NOMO-1 treated with DMSO at 0.1 percent for 48 hours (cell line): ENCODE measurements around the gene GLI2.

ENCODE experiments used
- DNase-seq: peaks from one replicate; lab custom pipeline; 2025; ENCODE audit not compliant: unreplicated experiment; lab: John Stamatoyannopoulos, UW

Gene GLI2

DNA sequence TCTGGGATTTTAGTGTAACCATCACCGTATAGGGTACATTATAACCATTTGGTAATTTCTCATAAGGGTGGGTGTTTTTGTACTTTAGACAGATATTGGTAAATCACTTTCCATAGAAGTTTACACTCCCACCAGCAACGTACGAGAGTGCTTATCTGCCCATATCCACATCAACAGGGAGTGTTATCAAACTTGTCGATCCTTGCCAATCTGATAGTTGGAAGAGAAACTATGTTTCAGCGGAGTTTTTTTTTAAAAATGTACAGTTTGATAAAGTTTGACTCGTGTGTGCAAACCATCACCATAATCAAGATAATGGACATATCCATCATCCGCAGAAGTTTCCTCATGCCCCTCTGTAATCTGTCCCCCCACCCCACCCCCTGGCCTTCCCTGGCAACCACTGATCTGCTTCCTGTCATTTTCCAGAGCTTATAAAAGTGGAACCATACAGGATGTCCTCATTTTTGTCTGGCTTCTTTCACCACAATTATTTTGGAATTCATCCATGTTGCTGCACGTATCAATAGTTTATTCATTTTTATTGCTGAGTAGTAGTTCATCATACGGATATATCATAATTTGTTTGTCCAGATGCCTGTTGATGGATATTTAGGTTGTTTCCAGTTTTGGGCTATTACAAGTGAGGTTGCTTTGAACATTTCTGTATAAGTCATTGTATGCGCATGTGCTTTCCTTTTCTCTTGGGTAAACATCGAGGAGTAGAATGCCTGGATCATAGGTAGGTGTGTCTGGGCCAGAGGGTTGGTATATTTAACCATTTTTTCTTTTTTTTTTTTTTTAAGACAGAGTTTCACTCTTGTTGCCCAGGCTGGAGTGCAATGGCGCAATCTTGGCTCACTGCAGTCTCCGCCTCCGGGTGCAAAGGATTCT lies 18.6 kb downstream of the GLI2 start:
- no peak for DNase-seq

DNA sequence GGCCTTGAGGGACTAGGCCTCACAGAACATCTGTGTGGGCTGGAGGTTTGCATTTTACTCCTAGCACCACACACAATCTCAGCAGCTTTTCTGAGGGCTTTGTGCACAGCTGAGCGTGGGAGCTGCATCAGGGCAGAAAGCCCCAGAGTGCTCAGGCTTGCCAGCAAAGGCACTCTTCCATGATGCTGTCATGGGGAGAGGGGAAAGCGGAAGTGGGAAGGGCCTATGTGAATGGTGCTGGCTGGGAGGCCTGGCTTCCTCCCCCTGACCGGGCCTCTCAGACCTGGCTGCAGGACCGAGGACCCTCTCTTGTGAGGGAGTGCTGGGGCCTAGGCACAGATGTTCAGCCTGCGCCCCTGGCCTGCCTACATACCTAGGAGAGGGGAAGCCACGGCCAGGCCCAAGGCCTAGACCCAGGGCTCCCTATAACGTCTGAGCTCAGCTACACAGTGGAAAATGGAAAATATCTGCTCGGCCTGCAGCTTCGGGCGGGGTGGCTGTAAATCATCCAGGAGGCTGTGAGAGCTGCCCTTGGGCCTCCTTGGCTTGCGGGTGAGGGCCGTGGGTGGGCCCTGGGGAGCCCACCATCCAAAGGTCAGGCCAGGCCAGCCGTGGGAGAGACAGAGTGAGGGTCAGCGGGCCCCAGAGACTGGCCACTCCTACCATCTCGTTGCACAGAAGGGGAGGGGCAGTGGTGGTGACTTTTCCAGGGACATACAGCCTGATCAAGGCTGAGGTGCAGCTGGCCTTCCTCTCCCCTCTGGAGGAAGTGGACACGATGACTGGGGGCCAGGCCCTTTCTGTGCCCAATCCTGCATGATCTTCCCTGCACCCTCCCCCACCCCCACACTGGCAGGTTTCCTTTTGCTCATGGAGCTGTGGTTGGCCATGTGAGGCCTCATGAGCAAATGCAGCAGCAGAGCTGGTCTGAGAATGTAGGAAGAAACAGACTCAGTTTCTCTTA lies 22.8 kb downstream of the GLI2 start:
- DNase-seq: no peak

GRCh38 chr2:120759543-120760331 lies 24.1 kb downstream of the GLI2 start:
- no peak for DNase-seq

DNA sequence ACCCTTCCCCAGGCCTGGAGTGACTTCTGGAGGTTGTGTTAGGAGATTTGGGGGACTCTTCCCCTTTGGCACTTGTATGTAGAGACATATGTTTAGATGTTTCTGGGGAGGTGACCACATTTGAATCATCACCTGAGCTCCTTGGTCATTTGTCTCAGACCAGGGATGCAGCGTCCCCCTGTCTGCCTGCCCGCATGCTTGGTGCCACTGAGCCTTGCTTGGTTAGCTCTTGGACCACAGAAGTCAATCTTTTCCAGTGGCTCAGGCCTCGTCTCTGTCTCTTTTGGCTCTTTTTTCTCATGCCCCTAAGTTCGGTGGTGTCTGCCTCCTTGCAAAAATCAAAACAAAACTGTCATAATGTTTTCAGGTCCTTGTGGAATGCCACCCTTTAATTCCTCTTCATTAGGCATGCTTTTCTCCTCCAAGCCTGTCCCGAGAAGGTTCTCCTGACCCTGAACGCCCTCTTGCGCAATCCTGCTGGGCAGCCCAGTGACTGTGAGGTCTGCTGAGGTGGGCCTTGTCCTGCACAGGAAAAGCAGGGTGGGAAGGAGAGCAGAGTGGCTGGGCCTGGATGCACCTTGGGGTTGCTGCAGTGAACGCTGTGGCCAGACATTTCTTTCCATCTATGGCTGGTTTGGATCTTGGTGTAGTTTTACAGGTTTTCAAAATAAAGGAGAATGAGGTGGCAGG lies 24.9 kb downstream of the GLI2 start:
- no peak for DNase-seq

GRCh38 chr2:120761164-120761861 lies 25.6 kb downstream of the GLI2 start:
- no peak for DNase-seq

DNA sequence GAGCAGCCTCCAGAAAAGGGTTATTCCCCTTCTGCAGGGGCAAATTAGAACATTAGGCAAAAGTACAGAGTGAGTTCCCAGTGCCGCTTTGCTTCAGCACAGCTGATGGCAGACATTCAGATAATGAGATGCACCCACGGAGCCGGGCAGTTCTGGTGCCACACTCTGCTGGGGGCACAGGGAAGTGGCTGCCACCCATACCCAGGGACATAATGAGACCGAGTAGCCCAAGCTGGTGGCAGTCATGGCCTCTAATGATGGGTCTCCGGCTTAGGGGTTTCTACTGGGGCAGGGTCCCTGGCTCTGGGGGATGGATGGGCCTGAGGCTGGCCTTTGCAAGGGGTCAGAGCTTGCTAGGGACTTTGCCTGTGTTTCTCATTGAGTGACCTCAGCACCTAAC lies 26.2 kb downstream of the GLI2 start:
- DNase-seq: no peak

DNA sequence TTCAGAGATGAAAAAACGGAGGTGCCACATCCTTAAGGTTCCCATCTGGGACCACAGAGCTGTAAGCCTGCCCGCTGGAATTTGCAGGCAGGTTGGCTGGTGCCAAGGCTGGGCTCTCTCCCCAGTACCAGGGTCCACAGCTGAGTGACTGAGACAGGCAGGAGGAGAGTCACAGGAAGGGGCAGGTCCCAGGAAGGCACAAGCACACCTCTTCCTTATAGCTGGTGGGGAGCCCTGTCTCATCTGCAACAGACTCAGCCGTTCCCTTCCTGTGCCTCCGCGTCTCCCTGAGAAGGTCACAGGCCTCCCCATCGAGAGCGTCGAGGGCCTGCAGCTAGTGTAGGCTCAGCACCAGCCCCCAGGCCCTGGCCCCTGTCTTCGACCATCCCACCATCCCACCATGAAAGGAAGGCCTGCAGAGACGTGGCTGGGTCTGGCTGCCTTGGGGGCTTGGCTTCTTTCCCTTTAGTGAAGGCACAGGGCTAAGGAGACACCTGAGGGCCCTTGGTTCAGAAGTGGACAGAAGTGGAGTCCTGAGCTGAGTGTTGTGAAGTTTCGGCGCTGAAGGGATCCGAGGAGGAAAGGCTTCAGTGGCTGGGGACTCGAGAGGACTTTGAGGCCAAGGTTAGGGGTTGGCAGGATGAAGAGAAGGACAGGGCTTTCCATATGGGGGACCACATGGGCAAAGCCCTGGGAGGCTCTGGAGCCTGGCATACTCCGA lies 26.8 kb downstream of the GLI2 start:
- DNase-seq: no peak

DNA sequence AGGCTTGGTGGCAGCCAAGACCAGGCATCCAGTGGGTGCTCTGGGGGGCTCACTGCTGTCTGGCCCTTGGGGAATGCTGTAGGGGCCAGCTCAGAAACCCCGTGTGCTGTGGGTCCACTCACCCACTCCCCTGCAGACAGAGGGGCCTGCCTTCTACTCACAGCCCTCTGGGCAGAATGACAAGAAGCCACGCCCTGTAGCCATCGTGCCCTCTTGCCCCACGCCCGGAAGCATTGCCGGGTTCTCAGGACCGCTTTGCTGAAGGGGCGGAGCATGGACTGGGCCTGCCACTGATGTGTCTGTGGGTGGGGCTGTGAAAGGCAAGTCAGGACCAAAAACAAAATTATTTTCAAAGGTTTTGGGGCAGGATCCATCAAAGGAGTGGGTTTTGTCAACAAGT lies 27.8 kb downstream of the GLI2 start:
- DNase-seq: no peak

DNA sequence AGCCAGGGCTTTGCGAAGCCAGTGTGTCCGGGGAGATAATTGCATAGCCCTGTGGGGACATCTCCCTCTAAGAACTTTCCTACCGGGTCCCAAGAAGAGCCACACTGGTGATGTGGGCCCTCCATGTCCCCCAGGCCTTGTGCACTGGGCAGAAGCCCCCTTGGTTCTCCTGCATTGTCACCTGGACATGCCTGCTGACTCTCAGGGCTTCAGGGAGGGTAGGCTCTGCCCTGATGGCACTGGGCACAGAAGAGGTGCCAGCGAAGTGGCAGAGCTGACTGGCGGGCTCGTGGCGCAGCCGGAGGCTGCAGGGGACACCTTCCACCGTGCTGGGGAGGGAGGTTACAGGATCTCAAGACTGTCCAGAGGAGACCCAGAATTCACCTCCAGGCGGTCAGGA lies 28.3 kb downstream of the GLI2 start:
- no peak for DNase-seq

DNA sequence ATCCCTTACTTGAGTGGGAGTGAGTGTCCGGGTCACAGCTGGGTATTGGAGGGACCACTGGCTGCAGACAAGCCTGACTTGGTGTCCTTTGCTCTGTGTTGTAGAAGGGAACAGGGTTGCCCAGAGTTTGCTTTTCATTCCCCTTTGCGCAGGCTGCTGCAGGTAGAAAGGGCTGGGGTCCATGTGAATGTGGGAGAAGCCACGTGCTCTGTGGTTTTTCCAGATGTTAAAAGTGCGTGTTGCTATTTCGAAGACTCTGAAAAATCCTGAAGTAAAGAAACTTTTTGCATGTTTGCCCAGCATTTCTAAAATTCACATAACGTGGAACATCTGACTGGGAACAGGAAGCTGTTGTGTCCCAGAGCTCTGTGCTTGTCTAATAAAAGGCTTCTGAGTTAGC lies 28.8 kb downstream of the GLI2 start:
- no peak for DNase-seq

- no peak for DNase-seq
Measured at GRCh38 chr2:120764991-120765677, 29.5 kb downstream of the GLI2 start.

- DNase-seq: no peak
Measured at GRCh38 chr2:120765678-120766469, 30.2 kb downstream of the GLI2 start.

DNA sequence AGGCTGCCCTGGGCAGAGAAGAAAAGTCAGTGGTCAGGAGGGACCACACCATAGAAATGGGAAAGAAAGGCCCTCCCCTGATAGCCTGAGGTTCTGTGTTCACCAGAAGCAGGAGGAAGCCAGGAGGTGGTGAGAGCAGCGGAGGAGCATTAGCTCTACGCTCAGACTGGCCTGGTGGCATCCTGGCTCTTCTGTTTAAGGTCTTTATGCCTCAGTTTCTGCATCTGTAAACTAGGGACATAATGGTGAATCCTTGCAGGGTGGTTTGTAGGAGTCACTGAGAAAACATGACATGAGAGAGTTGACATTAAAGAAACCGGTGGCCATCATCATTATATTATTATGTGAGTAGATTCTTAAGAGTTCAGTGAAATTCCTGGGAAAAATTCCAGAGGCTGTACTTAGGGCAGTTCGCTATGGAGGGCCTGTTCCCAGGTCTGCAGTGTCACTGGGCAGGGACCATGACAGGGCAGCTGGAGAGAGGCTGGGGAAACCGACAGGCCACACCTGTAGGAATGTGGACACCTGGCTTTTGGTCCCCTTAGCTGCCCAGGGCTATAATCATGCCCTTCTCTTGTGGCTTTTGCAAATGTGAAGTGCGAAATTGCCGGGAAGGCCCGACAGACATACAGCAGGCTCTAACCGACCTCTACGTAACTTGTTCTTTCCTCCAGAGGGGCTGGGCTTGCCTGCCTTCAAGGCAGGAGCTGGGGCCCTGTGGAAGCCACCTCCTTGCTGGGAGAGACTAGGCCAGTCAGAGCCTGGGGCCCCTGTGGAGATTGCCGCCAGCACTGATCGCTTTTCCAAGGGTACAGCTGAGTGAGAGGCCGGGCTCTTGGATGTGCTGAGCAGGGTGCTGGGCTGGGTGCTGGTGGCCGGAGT lies 31.0 kb downstream of the GLI2 start:
- no peak for DNase-seq

GRCh38 chr2:120767486-120768005 lies 31.9 kb downstream of the GLI2 start:
- no peak for DNase-seq

GRCh38 chr2:120768112-120769048 lies 32.7 kb downstream of the GLI2 start:
- DNase-seq: no peak
